H1 (cell line): Measurements from ENCODE around the gene SAFB2. TPM values are rescaled to one million over a fixed set of nuclear protein-coding genes. Genes with fewer than 3 reads are reported as not detected.

Source experiments
- CTCF ChIA-PET: fragments of 300-600 bp; sonication (Branson Sonifier 250); formaldehyde crosslinking; loops from one replicate; lab custom pipeline; 2021; ENCODE audit not compliant: partially characterized antibody; lab: Charles Lee
- POLR2A ChIA-PET: fragments of 300-600 bp; sonication (Branson Sonifier 250); formaldehyde crosslinking; loops from one replicate; lab custom pipeline; 2021; ENCODE audit warnings: inconsistent platforms; ENCODE audit not compliant: partially characterized antibody; lab: Charles Lee
- DNase-seq, 2 experiments: peaks; one replicate each; pipeline versions ENCODE4 v3.0.0 to v3.0.0-alpha.2; 2010 to 2022; ENCODE audit warnings: low spot score in 2 of 2, low read depth in 1 of 2, mixed read lengths in 1 of 2
- FAIRE-seq: peaks from 2 replicates; lab custom pipeline; 2011; peaks lifted over from hg19 to GRCh38; lab: Jason Lieb, UNC
- H2AFZ ChIP-seq: 2 replicates; pipeline ENCODE4 v1.8.1; 2012; ENCODE audit warnings: low read length, inconsistent platforms
- H2AK5ac ChIP-seq: 2 replicates; pipeline ENCODE4 v1.6.1; 2013; ENCODE audit warnings: low read depth, low read length
- H2BK120ac ChIP-seq: replicated peaks from 2 replicates; pipeline ENCODE3; 2013; ENCODE audit warnings: low read depth, low read length, inconsistent platforms
- H2BK12ac ChIP-seq: 2 replicates; pipeline ENCODE4 v1.6.1; 2013; ENCODE audit warnings: low read depth, low read length
- H2BK15ac ChIP-seq: 2 replicates; pipeline ENCODE4 v1.6.1; 2013; ENCODE audit warnings: low read length
- H2BK20ac ChIP-seq: 2 replicates; pipeline ENCODE4 v1.6.1; 2013; ENCODE audit warnings: low read length
- H2BK5ac ChIP-seq: 2 replicates; pipeline ENCODE4 v1.6.1; 2013; ENCODE audit warnings: low read depth, low read length
- H3K14ac ChIP-seq: 2 replicates; pipeline ENCODE4 v1.6.1; 2013; ENCODE audit warnings: inconsistent platforms; ENCODE audit not compliant: insufficient read length
- H3K18ac ChIP-seq: 2 replicates; pipeline ENCODE4 v1.6.1; 2013; ENCODE audit warnings: low read length; ENCODE audit errors: extremely low read depth
- H3K23ac ChIP-seq: 2 replicates; pipeline ENCODE4 v1.6.1; 2013; ENCODE audit warnings: inconsistent platforms; ENCODE audit not compliant: insufficient read length
- H3K23me2 ChIP-seq: 2 replicates; pipeline ENCODE4 v1.6.1; 2013; ENCODE audit warnings: low read depth, low read length
- H3K27ac ChIP-seq: 2 replicates; pipeline ENCODE4 v1.6.1; 2011; ENCODE audit warnings: low read depth, low read length, inconsistent platforms
- H3K27me3 ChIP-seq, 4 experiments: replicated peaks in 1 of 4; 1 replicate in 1 of 4; 2 replicates in 3 of 4; pipeline versions ENCODE4 v1.6.1 to v1.8.1; 2011 to 2013; ENCODE audit warnings: low read length in 3 of 4, mild to moderate bottlenecking in 3 of 4, inconsistent platforms in 2 of 4, mixed read lengths in 2 of 4, moderate library complexity in 1 of 4; ENCODE audit not compliant: control insufficient read depth in 3 of 4, insufficient read depth in 3 of 4; ENCODE audit errors: extremely low read depth in 1 of 4
- H3K36me3 ChIP-seq, 4 experiments: 2 replicates each; pipeline versions ENCODE4 v1.6.1 to v1.8.1; 2011 to 2013; ENCODE audit warnings: mild to moderate bottlenecking in 4 of 4, low read length in 3 of 4, moderate library complexity in 2 of 4, control low read depth in 1 of 4, inconsistent platforms in 1 of 4; ENCODE audit not compliant: insufficient read depth in 4 of 4, control insufficient read depth in 2 of 4
- H3K4ac ChIP-seq: replicated peaks from 2 replicates; pipeline ENCODE3; 2013; ENCODE audit warnings: low read length, low read depth, mixed read lengths, inconsistent platforms; ENCODE audit not compliant: insufficient read length
- H3K4me1 ChIP-seq, 4 experiments: replicated peaks in 1 of 4; 1 replicate in 1 of 4; 2 replicates in 3 of 4; pipeline versions ENCODE4 v1.6.1 to v1.8.1; 2011 to 2013; ENCODE audit warnings: low read length in 3 of 4, inconsistent platforms in 2 of 4, mixed read lengths in 1 of 4; ENCODE audit not compliant: insufficient read depth in 4 of 4, control insufficient read depth in 3 of 4
- H3K4me2 ChIP-seq, 2 experiments: 2 replicates each; pipeline versions ENCODE4 v1.6.1 to v1.8.1; 2011 to 2013; ENCODE audit warnings: low read depth in 2 of 2, low read length in 2 of 2, control low read depth in 1 of 2, inconsistent platforms in 1 of 2, mild to moderate bottlenecking in 1 of 2; ENCODE audit not compliant: insufficient read depth in 1 of 2
- H3K4me3 ChIP-seq, 4 experiments: fragments of 200-600, 300-600 bp in 1 of 4; sonication (generic), shearing (Covaris generic), sonication (Bioruptor Twin) in 1 of 4; 2 replicates each; pipeline versions ENCODE4 v1.5.1 to v1.8.1; 2011 to 2016; ENCODE audit warnings: low read length in 4 of 4, low read depth in 3 of 4, control low read depth in 2 of 4, inconsistent platforms in 2 of 4, mild to moderate bottlenecking in 2 of 4, mixed read lengths in 1 of 4, moderate library complexity in 1 of 4; ENCODE audit not compliant: insufficient read depth in 2 of 4; ENCODE audit errors: extremely low read depth in 1 of 4
- H3K56ac ChIP-seq: replicated peaks from 2 replicates; pipeline ENCODE3; 2013; ENCODE audit warnings: low read depth, mild to moderate bottlenecking, mixed read lengths, low read length, inconsistent platforms; ENCODE audit not compliant: insufficient read length
- H3K79me1 ChIP-seq: 2 replicates; pipeline ENCODE4 v1.6.1; 2013; ENCODE audit warnings: low read depth, low read length, control low read depth
- H3K79me2 ChIP-seq, 2 experiments: 2 replicates each; pipeline versions ENCODE4 v1.6.1 to v1.8.1; 2012 to 2013; ENCODE audit warnings: low read length in 2 of 2, mild to moderate bottlenecking in 2 of 2, inconsistent platforms in 1 of 2; ENCODE audit not compliant: insufficient read depth in 2 of 2, control insufficient read depth in 1 of 2
- H3K9ac ChIP-seq, 4 experiments: replicated peaks in 1 of 4; 1 replicate in 1 of 4; 2 replicates in 3 of 4; pipeline versions ENCODE4 v1.6.1 to v1.8.1; 2011 to 2013; ENCODE audit warnings: low read depth in 3 of 4, low read length in 3 of 4, control low read depth in 2 of 4, mild to moderate bottlenecking in 2 of 4, moderate library complexity in 2 of 4, inconsistent platforms in 1 of 4; ENCODE audit errors: extremely low read depth in 1 of 4
- H3K9me3 ChIP-seq, 2 experiments: 2 replicates each; pipeline versions ENCODE4 v1.6.1 to v1.8.1; 2012 to 2013; ENCODE audit warnings: mild to moderate bottlenecking in 2 of 2, moderate library complexity in 2 of 2, control low read depth in 1 of 2, inconsistent platforms in 1 of 2, low read depth in 1 of 2, low read length in 1 of 2, mixed read lengths in 1 of 2; ENCODE audit not compliant: insufficient read depth in 2 of 2
- H4K20me1 ChIP-seq, 2 experiments: replicated peaks in 1 of 2; 2 replicates each; pipeline versions ENCODE3 to v1.8.1; 2011 to 2013; ENCODE audit warnings: inconsistent platforms in 2 of 2, low read length in 2 of 2, mild to moderate bottlenecking in 1 of 2; ENCODE audit not compliant: insufficient read depth in 2 of 2, control insufficient read depth in 1 of 2
- H4K5ac ChIP-seq: 2 replicates; pipeline ENCODE4 v1.6.1; 2013; ENCODE audit warnings: low read length, low read depth, mixed read lengths, inconsistent platforms; ENCODE audit not compliant: insufficient read length
- H4K8ac ChIP-seq: 2 replicates; pipeline ENCODE4 v1.8.0; 2013; ENCODE audit warnings: mild to moderate bottlenecking, moderate library complexity, low read length, inconsistent platforms; ENCODE audit not compliant: insufficient read depth; ENCODE audit errors: extremely low read depth
- H4K91ac ChIP-seq: replicated peaks from 2 replicates; pipeline ENCODE3; 2013; ENCODE audit warnings: low read length, mixed read lengths, inconsistent platforms; ENCODE audit not compliant: insufficient read length
- CTCF ChIP-seq, 3 experiments: IDR thresholded peaks; 1 replicate in 2 of 3; 2 replicates in 1 of 3; pipeline versions ENCODE4 v1.5.1 to v1.6.1; 2011; ENCODE audit warnings: low read length in 3 of 3, mild to moderate bottlenecking in 3 of 3, inconsistent platforms in 2 of 3, low read depth in 1 of 3, moderate library complexity in 1 of 3; ENCODE audit not compliant: insufficient read depth in 1 of 3; ENCODE audit errors: control extremely low read depth in 1 of 3
- JUN ChIP-seq: IDR thresholded peaks from 2 replicates; pipeline ENCODE4 v1.6.1; 2011; ENCODE audit warnings: low read depth, mild to moderate bottlenecking, improper control_type of control experiment, low read length
- KDM1A ChIP-seq: fragments of 200-600, 300-600 bp; sonication (generic); IDR thresholded peaks from 2 replicates; pipeline ENCODE4 v1.7.1; 2016; ENCODE audit warnings: mild to moderate bottlenecking, low read length, borderline replicate concordance
- WGBS, 2 experiments: shearing (Covaris generic) in 1 of 2; methylation state at CpG; one replicate each; pipeline versions ENCODE4 v1.1.6 to v1.1.7; 2013 to 2015; ENCODE audit warnings: low lambda C conversion rate in 2 of 2, mixed read lengths in 2 of 2, inconsistent platforms in 1 of 2, low coverage in 1 of 2, missing lambda C conversion rate in 1 of 2; ENCODE audit not compliant: insufficient replicate concordance in 2 of 2, insufficient coverage in 1 of 2, insufficient read length in 1 of 2; ENCODE audit errors: extremely low coverage in 1 of 2, missing lambda C conversion rate in 1 of 2; 5-methylcytosine and 5-hydroxymethylcytosine counted together
- polyA plus RNA-seq, 7 experiments: library from polyadenylated mRNA; depleted of rRNA in 3 of 7; stranded (reverse) in 5 of 7; unstranded in 2 of 7; fragments of >200 nt in 5 of 7; fragments of 200-250 nt in 2 of 7; gene quantifications; 1 replicate in 5 of 7; 2 replicates in 1 of 7; 4 replicates in 1 of 7; pipeline versions ENCODE4 v1.2.1 to v1.2.3, GENCODE V29; 2011 to 2013; ENCODE audit warnings: missing spikeins in 2 of 7, mixed read lengths in 2 of 7
- total RNA-seq: library from RNA; stranded (reverse); fragmentation: NEBNext Ultra II Directional; extraction: Animal tissue kit (Norgen Biotek cat#: 25700); gene quantifications from 2 replicates; pipeline ENCODE4 v1.2.1, GENCODE V29; 2021

Gene SAFB2
- total and polyA plus RNA-seq, 2 of the 8 experiments (the other 6 are each of a cell fraction or from before 2014, with no cell fraction given) = 14.8 to 63.8 TPM

- no peak overlapping the region for H3K18ac ChIP-seq
- H3K4ac ChIP-seq = no peak overlapping the region
- peaks cover 2% of the 10 kb centered on the region; the same call in 1 of the 2 replicates for H3K23me2 ChIP-seq
- FAIRE-seq = no peak
- no peak overlapping the region for H3K56ac ChIP-seq
- peaks cover 5 to 8% of the 10 kb centered on the region in 2 experiments; a peak in 3 of 4 replicates for H3K9me3 ChIP-seq
- no peak overlapping the region for H3K4me3 ChIP-seq
- no peak overlapping the region for H2BK120ac ChIP-seq
- no peak overlapping the region for H3K9ac ChIP-seq
- ChIA-PET POLR2A (no interaction called here), CTCF (interaction anchor here (1.3 to 12.1 kb wide), 4 partner anchors 12 to 49 kb away, joined by 3 to 206 read pairs (median 4); no protein-coding TSS in a partner anchor)
- no peak overlapping the region for H4K91ac ChIP-seq
- no peak overlapping the region for H2BK12ac ChIP-seq
- no peak overlapping the region for H3K4me2 ChIP-seq
- no peaks in the 10 kb centered on the region for H3K36me3 ChIP-seq
- no peak overlapping the region for H2BK5ac ChIP-seq
- no peaks in the 10 kb centered on the region for H3K79me1 ChIP-seq
- H2AK5ac ChIP-seq = no peak overlapping the region
- TF ChIP-seq JUN = no peak
- peak; percentile 65; the same call in 1 of the 2 replicates for TF ChIP-seq KDM1A
- TF ChIP-seq CTCF (IDR thresholded peaks at IDR 0.05; ENCODE audit: control extremely low read depth in 1 of 3, insufficient read depth in 1 of 3, low read depth in 1 of 3, low read length in 3 of 3) = peak in 1 of 3 experiments; percentile 23; a peak in 1 of 4 replicates
- H3K23ac ChIP-seq = no peak overlapping the region
- WGBS, 2 experiments = 88% methylated on average over 3 of the region's 7 CpGs; no CpG with 5 or more reads in 1 of the 2 experiments
- no peak overlapping the region for H4K5ac ChIP-seq
- H2BK15ac ChIP-seq = no peak overlapping the region
- H3K4me1 ChIP-seq = peaks cover 0 to 9% (median 3%) of the 10 kb centered on the region in 4 experiments; a peak in 3 of 7 replicates
- no peak overlapping the region for H4K8ac ChIP-seq
- H3K79me2 ChIP-seq = no peaks in the 10 kb centered on the region
- peaks cover 0 to 17% (median 14%) of the 10 kb centered on the region in 4 experiments; a peak in 6 of 7 replicates for H3K27me3 ChIP-seq
- no peak overlapping the region for H2BK20ac ChIP-seq
- no peak overlapping the region for H3K14ac ChIP-seq
- no peaks in the 10 kb centered on the region for H4K20me1 ChIP-seq
- DNase-seq = no peak
- no peak overlapping the region for H2AFZ ChIP-seq
- H3K27ac ChIP-seq = no peak overlapping the region
Observed at GRCh38 chr19:5564930-5565329, 57.6 kb downstream of the SAFB2 start.
